ENCODE measurements around the gene KCNMB4. TPM values are rescaled to one million over a fixed set of nuclear protein-coding genes. Genes with fewer than 3 reads are reported as not detected.

The KCNMB4 gene
- total RNA-seq, 2 experiments from 2014 or later = 5.8 to 7.6 TPM

DNA sequence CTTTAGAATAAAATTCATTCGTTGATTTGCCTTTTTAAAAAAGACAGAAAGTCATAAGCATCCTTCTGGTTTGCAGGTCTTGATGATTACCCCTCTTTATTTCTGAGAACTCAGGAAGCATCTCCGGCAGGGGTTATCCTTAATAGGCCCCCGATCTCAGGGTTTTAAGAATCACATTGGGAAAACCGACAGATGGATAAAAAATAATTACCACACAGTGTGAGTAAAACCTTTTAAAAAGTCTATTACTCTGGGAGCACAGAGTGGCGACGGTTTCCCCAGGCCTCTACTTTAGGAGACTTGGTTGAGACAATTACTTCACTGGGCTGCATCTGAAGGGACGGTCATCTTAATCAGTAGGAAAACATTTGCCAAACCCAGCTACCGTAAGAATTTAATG, 56.5 kb downstream of the KCNMB4 start:
- Histone ChIP-seq H3K79me2 (ENCODE audit: insufficient read depth, low read depth, low read length) (no peaks in the 10 kb centered on the region), H3K9me3 (ENCODE audit: low read length) (no peaks in the 10 kb centered on the region), H3K27ac (ENCODE audit: low read depth, low read length, poor library complexity, severe bottlenecking) (no peak overlapping the region), H3K36me3 (ENCODE audit: insufficient read depth, low read length) (no peaks in the 10 kb centered on the region), H4K20me1 (ENCODE audit: insufficient read depth, low read length) (no peaks in the 10 kb centered on the region), H3K4me3 (ENCODE audit: low read depth, low read length, poor library complexity, severe bottlenecking) (no peak overlapping the region), H3K4me2 (ENCODE audit: low read length) (no peak overlapping the region), H2AFZ (ENCODE audit: low read length) (no peak overlapping the region), H3K9me2 (ENCODE audit: insufficient read depth, low read length) (no peaks in the 10 kb centered on the region), H3K4me1 (ENCODE audit: insufficient read depth, low read length, poor library complexity, severe bottlenecking) (no peaks in the 10 kb centered on the region)
- TF ChIP-seq, protein P1, sequence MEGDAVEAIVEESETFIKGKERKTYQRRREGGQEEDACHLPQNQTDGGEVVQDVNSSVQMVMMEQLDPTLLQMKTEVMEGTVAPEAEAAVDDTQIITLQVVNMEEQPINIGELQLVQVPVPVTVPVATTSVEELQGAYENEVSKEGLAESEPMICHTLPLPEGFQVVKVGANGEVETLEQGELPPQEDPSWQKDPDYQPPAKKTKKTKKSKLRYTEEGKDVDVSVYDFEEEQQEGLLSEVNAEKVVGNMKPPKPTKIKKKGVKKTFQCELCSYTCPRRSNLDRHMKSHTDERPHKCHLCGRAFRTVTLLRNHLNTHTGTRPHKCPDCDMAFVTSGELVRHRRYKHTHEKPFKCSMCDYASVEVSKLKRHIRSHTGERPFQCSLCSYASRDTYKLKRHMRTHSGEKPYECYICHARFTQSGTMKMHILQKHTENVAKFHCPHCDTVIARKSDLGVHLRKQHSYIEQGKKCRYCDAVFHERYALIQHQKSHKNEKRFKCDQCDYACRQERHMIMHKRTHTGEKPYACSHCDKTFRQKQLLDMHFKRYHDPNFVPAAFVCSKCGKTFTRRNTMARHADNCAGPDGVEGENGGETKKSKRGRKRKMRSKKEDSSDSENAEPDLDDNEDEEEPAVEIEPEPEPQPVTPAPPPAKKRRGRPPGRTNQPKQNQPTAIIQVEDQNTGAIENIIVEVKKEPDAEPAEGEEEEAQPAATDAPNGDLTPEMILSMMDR (conservative IDR thresholded peaks at IDR 0.05; ENCODE audit: low read length) = no peak
- no peak for TF ChIP-seq EZH2phosphoT487 (IDR thresholded peaks at IDR 0.05; ENCODE audit: borderline replicate concordance, low read depth, low read length)
- POLR2A ChIA-PET = no interaction called here
- no peak for DNase-seq (ENCODE audit: low spot score)
- intact Hi-C loops (cut with micrococcal nuclease; ENCODE audit: unreplicated experiment) = no loop called here
- CTCF ChIA-PET (ENCODE audit: unreplicated experiment) = no interaction called here
- no TSS peak for BruUV-seq (replicated peaks)

GRCh38 chr12:70426620-70427019, 60.5 kb downstream of the KCNMB4 start:
- POLR2A ChIA-PET = interaction anchor here (0.8 to 1.2 kb wide), 2 partner anchors 10 to 526 kb away, joined by 4 read pairs; no protein-coding TSS in a partner anchor
- Histone ChIP-seq H3K9me2 (ENCODE audit: insufficient read depth, low read length) (no peaks in the 10 kb centered on the region), H4K20me1 (ENCODE audit: insufficient read depth, low read length) (no peaks in the 10 kb centered on the region), H3K4me3 (ENCODE audit: low read depth, low read length, poor library complexity, severe bottlenecking) (no peak overlapping the region), H2AFZ (ENCODE audit: low read length) (no peak overlapping the region), H3K36me3 (ENCODE audit: insufficient read depth, low read length) (no peaks in the 10 kb centered on the region), H3K4me2 (ENCODE audit: low read length) (no peak overlapping the region), H3K27ac (ENCODE audit: low read depth, low read length, poor library complexity, severe bottlenecking) (no peak overlapping the region), H3K9me3 (ENCODE audit: low read length) (no peaks in the 10 kb centered on the region), H3K79me2 (ENCODE audit: insufficient read depth, low read depth, low read length) (no peaks in the 10 kb centered on the region), H3K4me1 (ENCODE audit: insufficient read depth, low read length, poor library complexity, severe bottlenecking) (no peaks in the 10 kb centered on the region)
- CTCF ChIA-PET (ENCODE audit: unreplicated experiment) = no interaction called here
- intact Hi-C loops (cut with micrococcal nuclease; ENCODE audit: unreplicated experiment) = no loop called here
- no TSS peak for BruUV-seq (replicated peaks)
- DNase-seq (ENCODE audit: low spot score) = no peak
- no peak for TF ChIP-seq EZH2phosphoT487 (IDR thresholded peaks at IDR 0.05; ENCODE audit: borderline replicate concordance, low read depth, low read length)
- TF ChIP-seq, protein P1 (conservative IDR thresholded peaks at IDR 0.05; ENCODE audit: low read length) = no peak

- CTCF ChIA-PET (ENCODE audit: unreplicated experiment) = no interaction called here
- POLR2A ChIA-PET = no interaction called here
- BruUV-seq (replicated peaks) = no TSS peak
- Histone ChIP-seq H4K20me1 (ENCODE audit: insufficient read depth, low read length) (no peaks in the 10 kb centered on the region), H3K79me2 (ENCODE audit: insufficient read depth, low read depth, low read length) (no peaks in the 10 kb centered on the region), H3K4me3 (ENCODE audit: low read depth, low read length, poor library complexity, severe bottlenecking) (no peak overlapping the region), H3K4me1 (ENCODE audit: insufficient read depth, low read length, poor library complexity, severe bottlenecking) (no peaks in the 10 kb centered on the region), H3K9me2 (ENCODE audit: insufficient read depth, low read length) (no peaks in the 10 kb centered on the region), H3K9me3 (ENCODE audit: low read length) (no peaks in the 10 kb centered on the region), H2AFZ (ENCODE audit: low read length) (no peak overlapping the region), H3K36me3 (ENCODE audit: insufficient read depth, low read length) (no peaks in the 10 kb centered on the region; the same call in 1 of the 2 replicates), H3K27ac (ENCODE audit: low read depth, low read length, poor library complexity, severe bottlenecking) (no peak overlapping the region), H3K4me2 (ENCODE audit: low read length) (no peak overlapping the region)
- intact Hi-C loops (cut with micrococcal nuclease; ENCODE audit: unreplicated experiment) = no loop called here
- no peak for TF ChIP-seq EZH2phosphoT487 (IDR thresholded peaks at IDR 0.05; ENCODE audit: borderline replicate concordance, low read depth, low read length)
- TF ChIP-seq, protein P1 (conservative IDR thresholded peaks at IDR 0.05; ENCODE audit: low read length) = no peak
- DNase-seq (ENCODE audit: low spot score) = no peak
Observed at GRCh38 chr12:70427611-70428010, 61.5 kb downstream of the KCNMB4 start.
